AG04449 (cell line): Measurements from ENCODE around the gene TBATA.
A peak's percentile ranks its signal among the peaks of the same experiment; 100 is the strongest.

ENCODE experiments used
- CTCF ChIA-PET: fragments of 350-600 bp; formaldehyde crosslinking; extraction: SDS; loops from one replicate; lab custom pipeline; 2021; ENCODE audit warnings: antibody characterized with exemption; lab: Yijun Ruan, JAX
- POLR2A ChIA-PET: fragments of 400-600, 350-600 bp; formaldehyde crosslinking; extraction: SDS; loops from one replicate; lab custom pipeline; 2020; ENCODE audit warnings: antibody characterized with exemption, inconsistent platforms; lab: Yijun Ruan, JAX
- DNase-seq: peaks from one replicate; pipeline ENCODE4 v3.0.0-alpha.2; 2010; ENCODE audit warnings: low read depth, low spot score
- H3K4me3 ChIP-seq: 2 replicates; pipeline ENCODE4 v1.5.1; 2011; ENCODE audit warnings: low read depth, mild to moderate bottlenecking, control low read depth, low read length
- CTCF ChIP-seq: IDR thresholded peaks from one replicate; pipeline ENCODE4 v1.5.1; 2011; ENCODE audit warnings: mild to moderate bottlenecking, moderate library complexity, low read length, control low read depth, inconsistent platforms; ENCODE audit not compliant: insufficient read depth; ENCODE audit errors: missing control alignments

TBATA gene

GRCh38 chr10:70759781-70760180 is 25.4 kb downstream of the TBATA start:
- ChIA-PET CTCF (interaction anchor here (0.6 to 12.7 kb wide), 44 partner anchors 9 to 538 kb away, joined by 3 to 496 read pairs (median 4); partner anchors contain the start of genes SGPL1 and UNC5B), POLR2A (no interaction called here)
- no peak for DNase-seq
- TF ChIP-seq CTCF: no peak
- no peak overlapping the region for H3K4me3 ChIP-seq

DNA sequence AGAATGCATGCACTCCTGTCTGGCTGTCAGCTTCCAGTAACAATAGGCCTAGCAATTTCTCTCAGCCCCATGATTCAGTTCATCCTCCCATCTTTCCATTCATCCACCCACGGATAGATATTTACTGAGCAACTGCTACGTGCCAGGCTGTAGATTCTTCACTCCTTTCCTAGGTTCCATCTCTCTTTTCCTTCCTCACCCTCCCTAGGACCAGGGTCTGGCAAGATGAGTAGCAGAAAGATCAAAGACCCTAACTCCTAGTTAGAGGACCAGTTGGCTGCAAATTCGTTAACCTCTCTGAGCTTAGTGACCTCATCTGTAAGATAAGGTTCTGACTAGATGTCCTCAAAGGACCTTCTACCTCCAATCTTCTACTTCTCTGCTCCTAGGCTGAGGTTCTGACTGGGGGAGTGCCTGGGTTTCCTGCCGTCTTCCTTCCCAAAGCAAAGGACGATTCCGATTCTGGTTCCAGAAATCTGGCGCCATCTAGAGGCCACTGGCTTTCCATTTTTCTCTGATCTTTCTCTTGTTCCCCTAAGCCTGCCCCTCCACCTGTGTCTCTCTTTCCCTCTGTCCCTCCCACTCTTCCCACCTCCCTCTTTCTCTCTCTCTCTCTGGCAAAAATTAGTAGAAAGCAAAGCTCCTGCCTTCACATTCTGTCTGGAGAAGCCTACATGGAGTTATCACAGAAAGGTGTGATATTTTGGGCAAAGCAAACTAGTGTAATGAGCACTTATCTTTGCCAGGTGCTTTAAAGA is 26.2 kb downstream of the TBATA start:
- POLR2A ChIA-PET: no interaction called here
- TF ChIP-seq CTCF: peak; percentile 74
- DNase-seq: peak; percentile 16
- CTCF ChIA-PET: interaction anchor here (0.5 to 12.7 kb wide), 47 partner anchors 9 to 537 kb away, joined by 3 to 496 read pairs (median 4); partner anchors contain the start of gene UNC5B
- no peak overlapping the region for H3K4me3 ChIP-seq

DNA sequence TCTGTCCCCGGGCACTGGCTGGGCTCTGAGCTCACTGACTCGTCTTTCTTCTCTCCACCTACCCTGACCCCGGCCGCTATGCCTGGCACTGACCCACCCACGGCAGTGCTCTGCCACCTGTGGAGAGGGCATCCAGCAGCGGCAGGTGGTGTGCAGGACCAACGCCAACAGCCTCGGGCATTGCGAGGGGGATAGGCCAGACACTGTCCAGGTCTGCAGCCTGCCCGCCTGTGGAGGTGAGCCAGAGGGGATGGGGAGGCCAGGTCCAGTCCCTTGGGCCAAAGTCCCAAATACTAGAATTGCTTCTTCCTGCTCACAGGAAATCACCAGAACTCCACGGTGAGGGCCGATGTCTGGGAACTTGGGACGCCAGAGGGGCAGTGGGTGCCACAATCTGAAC is 27.3 kb downstream of the TBATA start:
- no peak for TF ChIP-seq CTCF
- ChIA-PET POLR2A (no interaction called here), CTCF (interaction anchor here (1.1 to 12.7 kb wide), 8 partner anchors 13 to 296 kb away, joined by 3 to 496 read pairs (median 24); no protein-coding TSS in a partner anchor)
- DNase-seq: no peak
- H3K4me3 ChIP-seq: no peak overlapping the region

GRCh38 chr10:70756700-70757360 is 28.3 kb downstream of the TBATA start:
- no peak for TF ChIP-seq CTCF
- no peak overlapping the region for H3K4me3 ChIP-seq
- DNase-seq: no peak
- ChIA-PET CTCF (interaction anchor here (1.1 to 12.7 kb wide), 10 partner anchors 12 to 295 kb away, joined by 3 to 496 read pairs (median 6); no protein-coding TSS in a partner anchor), POLR2A (interaction anchor here (0.7 kb wide), 1 partner anchor 87 kb away, joined by 4 read pairs; no protein-coding TSS in a partner anchor)

DNA sequence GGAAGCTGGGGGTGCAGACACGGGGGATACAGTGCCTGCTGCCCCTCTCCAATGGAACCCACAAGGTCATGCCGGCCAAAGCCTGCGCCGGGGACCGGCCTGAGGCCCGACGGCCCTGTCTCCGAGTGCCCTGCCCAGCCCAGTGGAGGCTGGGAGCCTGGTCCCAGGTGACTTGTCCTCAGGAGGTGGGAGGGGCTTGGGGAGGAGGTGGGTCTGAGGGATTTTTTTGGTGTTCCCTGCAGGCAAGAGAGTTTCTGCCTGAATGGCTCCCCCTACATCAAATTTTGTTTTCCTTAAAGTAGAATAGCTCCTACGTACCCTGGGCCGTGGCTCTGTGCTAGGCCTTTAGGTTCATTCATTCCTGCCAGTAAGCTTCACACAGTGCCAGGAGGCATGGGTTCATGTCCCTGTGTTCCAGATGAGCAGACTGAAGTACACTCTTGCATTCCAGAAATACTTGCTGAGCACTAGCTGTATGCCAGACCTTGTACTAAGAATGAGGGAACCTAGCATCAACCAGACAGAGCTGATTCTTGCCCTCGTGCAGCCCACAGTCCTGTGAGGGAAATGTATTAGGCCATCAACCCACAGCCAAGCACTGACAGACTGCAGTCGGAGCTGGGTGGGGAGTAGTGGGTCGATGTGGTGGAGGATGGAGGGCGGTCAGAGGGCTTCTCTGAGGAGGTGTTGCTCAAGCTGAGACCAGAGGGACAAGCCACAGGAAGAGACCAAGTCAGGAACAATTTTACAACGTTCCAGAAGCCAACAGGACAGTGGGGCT is 31.1 kb downstream of the TBATA start:
- no peak for DNase-seq
- TF ChIP-seq CTCF: no peak
- ChIA-PET CTCF (interaction anchor here (1.2 to 12.7 kb wide), 8 partner anchors 9 to 293 kb away, joined by 3 to 496 read pairs (median 7); no protein-coding TSS in a partner anchor), POLR2A (interaction anchor here (0.6 kb wide), 2 partner anchors 184 to 303 kb away, joined by 3 to 4 read pairs; no protein-coding TSS in a partner anchor)
- H3K4me3 ChIP-seq: no peak overlapping the region
